ENCODE results near the gene SH3D21. TPM values are rescaled to one million over a fixed set of nuclear protein-coding genes. Genes with fewer than 3 reads are reported as not detected.

Gene SH3D21
- total and polyA plus RNA-seq, 7 donors, result 0.16 to 7.4 (median 1.8) TPM

DNA sequence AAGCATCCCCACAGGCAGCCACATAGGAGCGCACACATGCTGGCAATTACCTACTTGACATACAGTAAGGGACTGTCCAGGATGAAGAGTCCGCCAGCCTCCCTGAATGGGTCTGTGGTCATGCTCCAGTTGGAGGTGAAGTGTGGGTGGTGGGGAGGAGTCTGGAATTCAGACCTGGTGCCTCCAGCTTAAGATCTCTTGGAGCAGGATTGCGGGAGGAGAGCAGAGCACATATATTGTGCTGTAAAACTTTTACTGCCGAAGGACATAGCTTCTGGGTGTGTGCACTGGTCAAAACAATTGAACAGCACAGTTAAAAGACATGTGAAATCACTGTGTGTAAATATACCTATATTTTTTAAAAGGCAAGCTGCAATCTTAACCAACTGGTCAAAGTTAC, 61.6 kb downstream of the SH3D21 start:
- Histone ChIP-seq H3K27me3 (no peaks in the 10 kb centered on the region), H3K27ac (no peak overlapping the region), H3K9me3 (no peaks in the 10 kb centered on the region), H3K4me1 (peaks cover 0 to 52% (median 45%) of the 10 kb centered on the region in 4 donors), H3K4me3 (no peak overlapping the region), H3K36me3 (peaks cover 0 to 14% (median 8%) of the 10 kb centered on the region in 4 donors)
- TF ChIP-seq POLR2A (IDR thresholded peaks at IDR 0.05) (no peak), POLR2AphosphoS5 (IDR thresholded peaks at IDR 0.05) (no peak), EP300 (IDR thresholded peaks at IDR 0.05) (no peak)
- TF ChIP-seq, protein P1, sequence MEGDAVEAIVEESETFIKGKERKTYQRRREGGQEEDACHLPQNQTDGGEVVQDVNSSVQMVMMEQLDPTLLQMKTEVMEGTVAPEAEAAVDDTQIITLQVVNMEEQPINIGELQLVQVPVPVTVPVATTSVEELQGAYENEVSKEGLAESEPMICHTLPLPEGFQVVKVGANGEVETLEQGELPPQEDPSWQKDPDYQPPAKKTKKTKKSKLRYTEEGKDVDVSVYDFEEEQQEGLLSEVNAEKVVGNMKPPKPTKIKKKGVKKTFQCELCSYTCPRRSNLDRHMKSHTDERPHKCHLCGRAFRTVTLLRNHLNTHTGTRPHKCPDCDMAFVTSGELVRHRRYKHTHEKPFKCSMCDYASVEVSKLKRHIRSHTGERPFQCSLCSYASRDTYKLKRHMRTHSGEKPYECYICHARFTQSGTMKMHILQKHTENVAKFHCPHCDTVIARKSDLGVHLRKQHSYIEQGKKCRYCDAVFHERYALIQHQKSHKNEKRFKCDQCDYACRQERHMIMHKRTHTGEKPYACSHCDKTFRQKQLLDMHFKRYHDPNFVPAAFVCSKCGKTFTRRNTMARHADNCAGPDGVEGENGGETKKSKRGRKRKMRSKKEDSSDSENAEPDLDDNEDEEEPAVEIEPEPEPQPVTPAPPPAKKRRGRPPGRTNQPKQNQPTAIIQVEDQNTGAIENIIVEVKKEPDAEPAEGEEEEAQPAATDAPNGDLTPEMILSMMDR (IDR thresholded peaks at IDR 0.05), result no peak
- 38 to 77% methylated on average over 4 of the region's 4 CpGs for WGBS, 2 donors
- intact Hi-C loops (cut with DNase I), result loop anchor here (2.0 to 5.0 kb wide), 4 partner anchors 17 to 60 kb away; partner anchors contain the start of gene SH3D21
- no peak for DNase-seq

DNA sequence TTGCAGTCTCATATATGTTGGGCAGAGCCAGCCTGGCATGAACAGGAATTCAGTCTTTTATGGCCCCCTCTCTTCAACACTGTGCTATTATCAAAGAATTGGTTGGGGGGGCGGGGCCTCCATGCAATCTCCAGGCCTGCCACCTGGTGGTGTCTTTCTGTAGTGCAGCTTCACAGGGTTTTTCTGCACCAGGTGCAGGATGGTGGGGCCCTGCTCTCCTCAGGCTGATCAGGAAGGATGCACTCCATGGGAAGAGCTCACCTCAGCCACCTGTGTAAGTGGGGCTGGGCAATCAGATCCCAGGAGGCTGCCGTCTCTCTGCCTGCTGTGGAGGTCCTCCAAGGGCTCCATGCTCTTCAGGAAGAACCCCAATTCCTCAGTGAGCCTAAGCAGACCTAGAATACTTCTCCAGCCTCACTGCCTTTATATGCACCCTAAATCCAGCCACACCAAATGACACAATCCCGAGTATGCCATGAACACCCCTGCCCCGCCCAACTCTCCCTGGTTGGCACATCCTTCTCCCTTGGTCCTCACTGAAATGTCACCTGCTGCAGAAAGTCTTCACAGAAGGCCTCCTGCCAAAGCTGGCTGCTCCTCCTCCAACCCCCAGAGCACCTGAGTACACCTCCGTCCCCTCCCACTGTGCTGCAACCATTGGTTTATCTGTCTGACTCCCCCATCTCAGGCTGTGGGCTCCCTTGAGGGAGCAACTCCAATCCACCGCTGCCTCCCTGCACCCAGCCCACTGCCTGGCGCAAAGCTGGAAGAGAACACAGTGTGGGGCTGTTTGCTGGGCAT, 63.1 kb downstream of the SH3D21 start:
- 42 to 49% methylated on average over 7 of the region's 7 CpGs for WGBS, 2 donors
- TF ChIP-seq, protein P1 (IDR thresholded peaks at IDR 0.05), result peak; percentile 82 to 97 (median 94)
- no peak for TF ChIP-seq POLR2A (IDR thresholded peaks at IDR 0.05)
- Histone ChIP-seq H3K27me3 (no peaks in the 10 kb centered on the region), H3K4me1 (peaks cover 0 to 66% (median 60%) of the 10 kb centered on the region in 4 donors), H3K27ac (peak overlapping the region in 3 of 4 donors; percentile 13 to 46 (median 33)), H3K36me3 (peaks cover 0 to 10% (median 5%) of the 10 kb centered on the region in 4 donors), H3K4me3 (no peak overlapping the region), H3K9me3 (no peaks in the 10 kb centered on the region)
- intact Hi-C loops (cut with DNase I), result loop anchor here (2.0 to 5.0 kb wide), 4 partner anchors 18 to 62 kb away; partner anchors contain the start of gene SH3D21
- DNase-seq, result peak; percentile 86

Other genes starting within 250 kb of the SH3D21 start
- under 1 TPM in 1 of 4 donors, not detected in 3; 0.33 TPM for gene TEKT2, start 222.3 kb upstream of the SH3D21 start, total RNA-seq
- gene TEKT2, start 222.3 kb upstream of the SH3D21 start, polyA plus RNA-seq, result under 1 TPM in 1 of 3 donors, not detected in 2; 0.19 TPM
- 10 to 100 TPM; 24.3 to 49.6 (median 37.0) TPM for gene ADPRS, start 217.5 kb upstream of the SH3D21 start, total RNA-seq
- gene ADPRS, start 217.5 kb upstream of the SH3D21 start, polyA plus RNA-seq, result 10 to 100 TPM; 21.6 to 30.0 (median 29.6) TPM
- gene COL8A2, start 181.1 kb upstream of the SH3D21 start, total RNA-seq, result 10 to 100 TPM in 1 of 4 donors, 1 to 10 TPM in 3; 1.8 to 13.0 (median 4.3) TPM
- gene COL8A2, start 181.1 kb upstream of the SH3D21 start, polyA plus RNA-seq, result 1 to 10 TPM in 2 of 3 donors, under 1 TPM in 1; 0.60 to 3.2 (median 2.4) TPM
- 100 to 1,000 TPM; 108 to 177 (median 129) TPM for gene TRAPPC3, start 156.9 kb upstream of the SH3D21 start, total RNA-seq
- 100 to 1,000 TPM in 1 of 3 donors, 10 to 100 TPM in 2; 75.1 to 102 (median 80.9) TPM for gene TRAPPC3, start 156.9 kb upstream of the SH3D21 start, polyA plus RNA-seq
- gene MAP7D1, start 150.2 kb upstream of the SH3D21 start, total RNA-seq, result 100 to 1,000 TPM; 104 to 226 (median 129) TPM
- 10 to 100 TPM; 31.8 to 60.9 (median 57.1) TPM for gene MAP7D1, start 150.2 kb upstream of the SH3D21 start, polyA plus RNA-seq
- 100 to 1,000 TPM in 1 of 4 donors, 10 to 100 TPM in 3; 77.8 to 104 (median 89.9) TPM for gene THRAP3, start 81.9 kb upstream of the SH3D21 start, total RNA-seq
- gene THRAP3, start 81.9 kb upstream of the SH3D21 start, polyA plus RNA-seq, result 10 to 100 TPM; 25.4 to 52.0 (median 30.6) TPM
- gene EVA1B, start 17.3 kb downstream of the SH3D21 start, total RNA-seq, result 100 to 1,000 TPM in 1 of 4 donors, 10 to 100 TPM in 3; 46.7 to 102 (median 71.0) TPM
- 10 to 100 TPM in 2 of 3 donors, 1 to 10 TPM in 1; 5.8 to 18.0 (median 17.2) TPM for gene EVA1B, start 17.3 kb downstream of the SH3D21 start, polyA plus RNA-seq
- gene STK40, start 79.6 kb downstream of the SH3D21 start, total RNA-seq, result 10 to 100 TPM; 37.1 to 49.4 (median 43.5) TPM
- gene STK40, start 79.6 kb downstream of the SH3D21 start, polyA plus RNA-seq, result 10 to 100 TPM; 27.6 to 55.6 (median 40.7) TPM
- 100 to 1,000 TPM in 2 of 4 donors, 10 to 100 TPM in 2; 56.6 to 114 (median 90.0) TPM for gene LSM10, start 91.5 kb downstream of the SH3D21 start, total RNA-seq
- gene LSM10, start 91.5 kb downstream of the SH3D21 start, polyA plus RNA-seq, result 10 to 100 TPM; 50.5 to 51.3 (median 50.9) TPM
- gene OSCP1, start 144.1 kb downstream of the SH3D21 start, total RNA-seq, result 10 to 100 TPM; 10.2 to 15.3 (median 10.7) TPM
- 1 to 10 TPM in 2 of 3 donors, not detected in 1; 1.8 to 3.7 TPM for gene OSCP1, start 144.1 kb downstream of the SH3D21 start, polyA plus RNA-seq
- 100 to 1,000 TPM in 1 of 4 donors, 10 to 100 TPM in 3; 70.3 to 115 (median 79.0) TPM for gene MRPS15, start 158.0 kb downstream of the SH3D21 start, total RNA-seq
- gene MRPS15, start 158.0 kb downstream of the SH3D21 start, polyA plus RNA-seq, result 100 to 1,000 TPM in 2 of 3 donors, 10 to 100 TPM in 1; 81.1 to 103 (median 103) TPM
- gene CSF3R, start 176.5 kb downstream of the SH3D21 start, total RNA-seq, result 1 to 10 TPM; 7.5 to 9.1 (median 8.6) TPM
- 1 to 10 TPM; 3.9 to 4.2 (median 3.9) TPM for gene CSF3R, start 176.5 kb downstream of the SH3D21 start, polyA plus RNA-seq

All from sigmoid colon (tissue), 7 donors.